H4 (cell line): ENCODE data around the gene L3HYPDH. TPM values are rescaled to one million over a fixed set of nuclear protein-coding genes. Genes with fewer than 3 reads are reported as not detected.
"Not testable (repeated sequence)": the region's sequence is repeated elsewhere in the genome, so short reads cannot be mapped to it uniquely, and the experiment has no call there.

ENCODE experiments used
- DNase-seq: peaks from one replicate; pipeline ENCODE4 v3.0.0-alpha.2; 2015; ENCODE audit warnings: low spot score
- total RNA-seq: library from RNA; depleted of rRNA; stranded (reverse); fragments of >200 nt; shearing (Covaris generic); gene quantifications from 2 replicates; pipeline ENCODE4 v1.2.3, GENCODE V29; 2014

L3HYPDH gene
- total RNA-seq, 1 experiment from 2014 or later: 60.8 TPM

DNA sequence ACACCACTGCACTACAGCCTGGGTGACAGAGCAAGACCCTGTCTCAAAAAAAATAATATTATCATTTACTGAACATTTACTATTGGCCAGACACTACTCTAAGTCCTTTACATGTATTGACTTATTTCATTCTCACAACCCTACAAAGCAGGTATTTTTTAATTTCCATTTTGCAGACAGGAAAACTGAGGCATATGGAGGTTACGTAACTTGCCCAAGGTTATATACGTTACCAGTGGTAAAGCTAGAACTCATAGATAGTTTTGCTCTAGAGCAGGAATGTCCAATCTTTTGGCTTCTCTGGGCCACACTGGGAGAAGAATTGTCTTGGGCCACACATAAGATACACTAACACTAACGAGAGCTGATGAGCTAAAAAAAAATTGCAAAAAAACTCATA, 5.7 kb downstream of the L3HYPDH start:
- no peak for DNase-seq

DNA sequence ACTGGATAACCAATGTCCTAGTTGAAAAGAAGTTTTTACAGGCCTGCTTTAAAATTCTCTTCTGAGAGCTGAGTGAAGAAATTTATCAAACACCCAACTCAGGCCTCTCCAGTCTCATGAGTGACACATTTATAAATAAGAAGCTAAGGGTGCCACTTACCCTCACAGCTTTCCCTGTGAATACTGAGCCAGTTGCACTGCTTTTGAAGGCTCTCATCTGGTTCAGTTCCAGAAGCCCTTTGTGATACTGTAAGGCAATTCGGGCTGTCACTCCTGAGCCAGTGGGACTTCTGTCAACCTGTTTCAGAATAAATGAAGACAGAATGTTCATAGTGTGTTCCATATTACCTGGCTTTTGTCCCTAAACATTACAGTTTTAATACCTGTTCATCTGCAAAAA, 8.5 kb downstream of the L3HYPDH start:
- no peak for DNase-seq

DNA sequence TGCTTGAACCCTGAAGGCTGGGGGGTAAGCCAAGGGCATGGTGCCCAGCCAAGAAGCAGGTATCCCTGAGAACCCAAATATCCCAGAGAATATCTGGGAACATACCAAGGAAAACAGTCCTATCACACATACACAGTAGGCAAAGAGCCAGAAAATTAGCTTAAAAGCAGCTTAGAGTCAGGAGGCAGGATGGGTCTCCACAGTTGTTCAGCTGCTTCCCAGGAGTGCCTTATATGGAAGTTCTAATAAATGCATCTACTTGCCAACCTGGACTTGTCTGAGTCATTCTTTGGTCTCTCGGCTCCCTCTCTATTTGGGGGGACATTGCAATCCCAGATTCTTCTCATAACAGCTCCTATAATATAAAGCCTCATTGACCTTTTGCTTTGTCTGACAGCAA, 10.0 kb downstream of the L3HYPDH start:
- no peak for DNase-seq

DNA sequence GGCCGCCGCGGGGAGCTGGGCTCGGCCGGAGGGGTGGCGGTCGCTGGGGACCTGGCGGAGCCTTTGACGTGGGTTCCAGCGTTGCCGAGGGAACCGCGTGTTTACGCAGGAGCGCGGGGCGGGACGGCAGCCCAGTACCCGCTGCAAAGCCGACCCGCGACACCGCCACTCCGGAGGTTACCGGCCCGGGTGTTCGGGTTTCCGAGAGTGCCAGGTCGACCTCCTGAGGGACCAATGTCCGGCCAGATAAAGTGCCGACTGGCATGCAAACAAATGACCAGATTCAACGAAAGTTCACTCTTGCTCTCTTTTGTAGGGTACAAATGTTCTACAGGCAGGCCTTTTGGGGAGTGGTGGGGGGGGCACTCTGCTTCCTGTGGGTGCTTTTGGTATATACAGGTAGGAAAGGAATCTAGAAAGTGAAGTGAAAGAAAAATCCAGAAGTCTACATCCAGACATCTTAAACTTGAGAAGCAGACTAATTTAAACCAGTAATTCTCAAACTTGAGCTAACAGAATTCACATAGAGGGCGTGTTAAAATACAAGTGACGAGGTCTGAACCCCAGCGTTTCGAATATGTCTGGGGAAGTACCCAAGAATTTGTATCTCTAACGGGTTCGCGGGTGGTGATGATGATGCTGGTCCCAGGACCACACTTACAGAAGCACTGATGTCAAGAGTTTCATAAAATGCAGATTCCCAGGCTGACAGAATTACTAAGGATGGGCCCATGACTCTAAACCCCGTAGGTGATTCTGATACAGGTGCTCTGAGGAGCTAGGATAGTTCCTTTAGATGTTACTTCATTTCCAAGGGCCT, 18.7 kb downstream of the L3HYPDH start, which contains the start of gene GPR135:
Gene GPR135, minus strand, starts transcription at position 65 of the 820 bp plus-strand sequence. CDS start 154 bp downstream, outside the sequence.
- DNase-seq: no peak

DNA sequence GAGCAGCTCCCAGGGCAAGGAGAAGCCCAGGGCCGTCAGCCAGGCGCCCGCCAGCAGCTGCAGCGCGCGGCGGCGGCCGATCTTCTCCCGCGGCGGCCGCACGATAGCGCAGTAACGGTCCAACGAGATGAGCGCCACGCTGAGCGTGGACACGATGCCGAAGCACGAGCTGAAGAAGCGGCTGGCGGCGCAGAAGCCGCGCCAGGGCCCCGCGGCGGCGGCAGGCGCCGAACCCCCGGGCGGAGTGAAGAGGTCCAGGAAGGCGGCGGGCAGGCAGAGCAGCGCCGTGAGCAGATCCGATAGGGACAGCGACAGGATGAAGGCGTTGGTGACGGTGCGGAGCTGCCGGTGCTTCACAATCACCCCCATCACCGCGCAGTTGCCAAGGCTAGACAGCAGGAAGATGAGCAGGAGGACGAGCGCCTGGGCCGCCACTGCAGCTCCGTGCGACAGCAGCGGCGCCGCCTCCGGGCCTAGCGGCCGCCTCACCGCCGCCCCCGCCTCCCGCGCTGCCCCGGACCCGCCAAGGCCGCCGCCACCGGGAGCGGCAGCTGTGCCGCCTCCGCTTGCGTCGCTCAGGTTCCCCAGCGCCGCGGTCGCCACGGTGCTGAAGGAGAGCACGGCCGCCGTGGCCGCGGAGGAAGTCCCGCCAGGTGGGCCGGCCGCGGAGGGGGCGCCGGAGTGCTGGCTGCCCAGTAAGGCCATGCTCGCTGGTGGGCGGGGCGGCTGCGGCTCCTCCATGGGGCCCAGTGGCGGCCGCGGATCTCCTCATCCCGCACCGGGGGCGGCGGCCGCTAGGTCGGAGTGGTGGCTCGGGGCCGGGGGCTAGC, 19.5 kb downstream of the L3HYPDH start:
- DNase-seq: no peak

DNA sequence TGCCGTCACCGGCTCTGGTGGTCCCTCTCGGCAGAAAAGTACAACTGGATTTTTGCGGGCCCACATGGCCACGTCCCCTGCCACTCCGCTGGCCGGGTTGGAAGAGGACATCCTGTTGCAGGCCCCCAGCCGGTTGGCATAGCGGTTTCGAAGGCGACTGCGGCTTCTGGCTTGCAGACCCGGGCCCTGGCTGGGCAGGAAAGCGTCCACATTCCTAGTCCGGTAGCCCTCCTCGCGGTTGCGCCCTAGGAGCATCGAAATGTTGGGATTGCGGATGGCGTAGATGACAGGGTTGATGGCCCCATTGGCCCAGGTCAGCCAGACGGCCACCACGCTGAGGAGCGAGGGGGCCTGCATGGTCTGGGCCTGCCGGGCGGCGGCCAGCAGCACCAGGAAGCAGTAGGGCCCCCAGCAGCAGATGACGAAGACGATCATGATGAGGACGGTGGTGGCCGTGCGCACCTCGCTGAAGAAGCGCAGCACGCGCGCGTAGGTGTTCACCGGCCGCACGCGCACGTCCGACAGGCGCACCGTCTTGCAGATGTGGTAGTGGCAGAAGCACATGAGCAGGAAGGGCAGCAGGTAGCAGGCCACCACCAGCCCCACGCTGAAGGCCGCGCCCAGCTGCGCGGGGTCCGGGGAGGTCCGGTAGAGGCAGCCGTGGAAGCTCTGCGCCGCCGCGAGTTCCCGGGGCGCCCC, 20.3 kb downstream of the L3HYPDH start:
- no peak for DNase-seq

DNA sequence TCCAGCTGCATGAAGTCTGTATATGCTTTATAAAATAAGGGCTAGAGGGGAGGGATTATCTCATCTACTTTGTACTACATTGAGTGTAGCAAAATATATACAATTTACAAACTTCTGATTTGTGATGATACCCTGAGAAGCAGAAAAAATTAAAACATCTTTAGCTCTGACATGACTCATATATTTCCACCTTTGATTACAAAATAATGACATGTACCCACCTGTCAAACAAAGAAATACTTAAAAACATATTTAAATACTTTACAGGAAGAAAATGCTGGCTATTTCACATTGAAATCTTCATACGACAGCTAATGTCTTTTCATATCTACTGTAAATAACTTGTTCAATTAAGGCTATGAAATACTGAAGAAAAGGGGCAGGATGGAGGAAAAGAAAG, 22.3 kb downstream of the L3HYPDH start:
- DNase-seq: no peak

DNA sequence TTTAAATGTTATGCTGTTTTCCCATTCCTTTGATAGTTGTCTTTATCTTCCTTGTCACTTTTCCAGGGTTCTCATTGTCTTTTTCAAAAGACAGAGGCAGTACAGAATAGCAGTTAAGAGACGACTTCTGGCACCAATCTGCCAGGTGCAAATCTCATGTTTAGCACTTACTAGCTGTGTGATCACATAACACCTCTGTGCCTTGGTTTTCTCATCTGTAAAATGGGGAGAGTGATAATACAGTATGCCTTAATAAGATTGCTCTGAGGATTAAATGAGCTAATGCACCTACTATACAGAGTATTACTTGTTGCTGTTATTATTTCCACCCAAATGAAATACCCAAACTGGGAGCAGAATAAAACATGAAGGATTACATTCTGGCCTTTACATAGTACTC, 23.8 kb downstream of the L3HYPDH start:
- no peak for DNase-seq

DNA sequence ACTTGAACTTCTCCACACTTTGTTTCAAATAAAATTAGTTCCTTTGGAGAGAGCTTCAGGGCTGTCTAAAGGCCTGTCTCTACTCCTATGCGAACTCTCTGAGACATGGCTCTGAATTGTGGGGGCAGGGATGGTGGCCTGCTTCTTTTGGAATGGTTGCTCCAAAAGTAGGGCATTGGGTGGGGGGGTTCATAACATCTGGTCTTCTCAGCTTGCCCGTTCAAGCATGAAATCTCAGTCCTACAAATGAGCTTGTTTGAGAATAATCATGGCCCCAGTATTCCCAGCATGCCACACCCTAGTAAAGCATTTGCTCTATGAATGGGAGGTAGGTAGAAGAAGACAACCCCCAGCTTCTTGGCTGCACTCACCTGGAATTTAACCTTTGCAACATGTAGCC, 25.7 kb downstream of the L3HYPDH start:
- DNase-seq: no peak

DNA sequence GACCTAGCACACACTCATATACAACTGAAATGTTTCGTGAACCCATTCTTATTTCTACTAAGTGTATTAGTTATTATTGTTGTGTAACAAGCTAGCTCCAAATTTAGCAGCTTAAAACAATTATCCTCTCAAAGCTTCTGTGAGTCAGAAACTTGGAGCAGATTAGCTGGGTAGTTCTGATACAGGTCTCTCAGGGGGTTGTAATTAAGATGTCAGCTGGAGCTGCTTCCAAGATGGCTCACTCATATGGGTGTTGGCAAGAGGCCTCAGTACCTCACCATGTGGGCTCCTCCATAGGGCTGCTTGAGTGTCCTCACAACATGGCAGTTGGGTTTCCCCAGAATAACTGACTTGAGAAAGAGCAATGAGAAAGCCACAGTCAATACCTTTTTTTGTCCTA, 28.8 kb downstream of the L3HYPDH start:
- no peak for DNase-seq

DNA sequence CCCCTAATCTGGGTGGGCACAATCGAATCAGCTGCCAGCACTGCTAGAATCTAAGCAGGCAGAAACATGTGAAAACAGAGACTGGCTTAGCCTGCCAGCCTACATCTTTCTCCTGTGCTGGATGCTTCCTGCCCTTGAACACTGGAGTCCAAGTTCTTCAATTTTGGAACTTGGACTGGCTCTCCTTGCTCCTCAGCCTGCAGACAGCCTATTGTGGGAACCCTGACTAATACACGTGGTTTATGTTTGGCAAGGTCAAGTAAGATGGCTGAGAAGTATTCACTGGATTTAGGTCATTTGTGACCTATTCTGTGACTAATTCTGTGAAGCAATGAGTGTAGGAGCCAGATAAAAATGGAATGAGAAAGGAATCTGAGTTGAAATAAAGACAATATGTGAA, 30.1 kb downstream of the L3HYPDH start:
- no peak for DNase-seq

DNA sequence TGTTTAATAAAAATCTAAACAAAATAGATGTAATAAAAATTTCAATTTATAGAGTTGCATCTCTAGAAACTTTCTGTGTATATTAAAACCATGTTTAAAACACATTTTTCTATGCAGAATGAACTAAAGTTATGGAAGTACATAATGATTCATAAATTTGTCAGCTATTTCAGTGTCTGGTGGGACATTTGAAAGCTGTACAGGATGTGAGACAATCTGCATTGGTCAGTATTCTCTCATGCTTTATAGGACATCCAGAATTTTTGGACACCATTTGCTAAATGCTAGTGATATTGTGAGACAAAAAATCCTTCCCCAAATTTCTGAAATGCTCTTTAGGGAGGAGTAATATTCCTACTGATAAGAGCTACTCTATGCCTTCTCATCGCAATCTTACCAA, 32.4 kb downstream of the L3HYPDH start:
- DNase-seq: no peak

DNA sequence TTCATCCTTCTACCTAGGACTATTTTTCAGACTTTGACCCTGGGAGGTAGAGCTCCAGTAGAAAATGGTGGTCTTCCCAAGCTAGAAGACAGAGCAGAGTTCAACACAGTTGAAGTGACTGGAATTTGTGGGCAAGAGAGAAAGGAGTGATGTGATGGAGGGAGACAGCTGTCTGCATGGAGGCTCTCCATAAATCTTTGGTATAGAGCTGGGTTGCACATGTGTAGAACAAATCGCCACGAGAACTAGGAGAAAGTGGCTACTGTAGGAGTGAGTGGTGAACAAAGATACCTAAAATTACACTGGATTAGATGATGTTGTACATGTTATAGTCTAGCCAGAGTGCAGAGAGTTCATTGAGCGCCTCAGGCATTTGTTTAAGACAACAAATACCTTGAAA, 33.5 kb downstream of the L3HYPDH start:
- DNase-seq: no peak

DNA sequence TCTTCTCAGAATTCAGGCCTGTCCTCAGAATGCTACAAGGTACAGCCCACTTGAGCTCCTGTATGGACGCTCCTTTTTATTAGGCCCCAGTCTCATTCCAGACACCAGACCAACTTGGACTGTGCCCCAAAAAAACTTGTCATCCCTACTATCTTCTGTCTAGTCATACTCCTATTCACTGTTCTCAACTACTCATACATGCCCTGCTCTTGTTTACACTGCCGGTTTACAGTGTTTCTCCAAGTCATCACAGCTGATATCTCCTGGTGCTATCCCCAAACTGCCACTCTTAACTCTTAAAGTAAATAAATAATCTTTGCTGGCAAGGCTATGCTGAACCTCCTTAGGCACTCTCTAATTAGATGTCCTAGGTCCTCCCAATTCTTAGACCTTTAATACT, 35.5 kb downstream of the L3HYPDH start:
- not testable (repeated sequence) for DNase-seq

DNA sequence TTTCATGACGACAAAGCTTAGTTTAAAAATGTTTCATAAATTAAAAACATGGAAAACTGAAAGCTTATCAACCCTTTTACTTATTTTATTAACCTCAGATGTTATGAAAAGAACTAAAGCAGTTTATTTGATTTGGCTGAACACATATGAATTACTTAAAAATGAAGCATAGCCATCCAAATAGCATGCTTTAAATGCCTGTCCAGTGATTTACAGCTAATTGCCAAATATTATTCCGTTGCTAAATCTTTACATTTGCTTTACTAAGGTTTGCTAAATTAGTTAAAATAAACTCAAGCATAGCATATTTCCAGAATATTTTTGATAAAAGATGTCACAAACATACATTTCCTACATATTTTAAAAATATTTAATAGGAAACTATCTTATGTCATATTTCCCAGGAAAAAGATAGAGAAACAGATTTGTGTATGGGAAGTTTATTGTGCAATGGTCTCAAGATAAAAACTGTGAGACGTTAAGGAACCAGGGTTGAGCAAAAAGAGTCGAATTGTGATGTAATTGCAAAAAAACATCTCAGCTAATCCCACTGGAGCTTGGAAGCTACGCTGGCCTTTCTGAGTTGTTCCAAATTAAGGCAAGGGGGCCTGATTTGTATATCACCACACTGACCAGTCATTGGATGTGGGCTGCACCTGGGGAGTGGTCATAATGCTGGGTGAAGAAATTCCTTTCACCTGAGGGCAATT, 44.8 kb downstream of the L3HYPDH start:
- no peak for DNase-seq

DNA sequence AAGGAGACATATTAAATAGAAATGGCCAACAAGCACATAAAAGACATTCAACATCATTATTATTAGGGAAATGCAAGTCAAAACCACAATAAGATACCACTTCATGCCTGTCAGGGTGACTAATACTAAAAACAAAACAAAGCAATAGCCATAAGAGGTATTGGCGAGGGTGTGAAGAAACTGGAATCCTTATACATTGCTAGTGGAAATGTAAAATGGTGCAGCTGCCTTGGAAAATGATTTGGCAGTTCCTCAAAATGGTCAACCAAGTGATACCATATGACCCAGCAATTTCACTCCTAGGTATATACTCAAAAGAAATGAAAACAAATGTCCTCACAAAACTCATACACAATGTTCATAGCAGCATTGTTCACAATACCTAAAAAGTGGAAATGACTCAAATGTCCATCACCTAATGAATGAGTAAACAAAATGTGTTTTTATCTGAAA, 46.0 kb downstream of the L3HYPDH start:
- no peak for DNase-seq

DNA sequence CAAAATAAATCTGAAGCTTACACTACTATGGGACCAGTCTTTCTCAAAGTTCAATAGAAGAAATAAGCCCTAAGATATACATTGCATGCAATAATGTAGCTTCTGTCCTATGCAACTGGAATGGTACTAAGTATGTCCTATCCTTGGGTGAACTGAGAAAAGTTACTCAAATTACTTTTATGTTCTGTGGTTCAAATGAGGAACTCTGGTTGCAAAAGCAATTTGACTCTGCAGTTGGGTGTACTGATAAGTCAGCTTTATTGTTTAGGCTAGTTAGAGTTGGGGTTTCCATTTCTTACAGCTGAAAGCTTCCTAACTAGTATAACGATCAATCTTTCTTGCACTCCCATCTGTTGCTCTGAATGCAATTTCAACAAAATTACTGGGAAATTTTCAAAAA, 48.2 kb downstream of the L3HYPDH start:
- DNase-seq: no peak

DNA sequence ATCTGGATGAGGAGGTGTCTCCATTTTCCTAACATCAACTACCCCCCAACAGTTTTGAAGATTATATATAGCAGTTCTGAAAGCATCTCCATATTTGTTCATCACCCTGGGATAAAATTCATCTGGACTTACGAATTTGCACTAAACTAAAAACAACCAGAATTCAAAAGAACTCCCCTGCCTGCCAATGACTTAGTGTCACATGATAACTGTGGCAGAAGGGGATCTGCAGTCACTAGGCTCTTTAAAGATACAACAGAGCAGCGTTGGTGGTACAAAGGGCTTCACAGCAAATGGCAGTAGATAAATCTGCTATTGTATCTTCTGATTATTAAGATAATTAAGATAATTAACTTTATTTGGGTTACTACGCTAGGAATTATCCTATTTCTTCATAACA, 49.1 kb downstream of the L3HYPDH start:
- DNase-seq: no peak

DNA sequence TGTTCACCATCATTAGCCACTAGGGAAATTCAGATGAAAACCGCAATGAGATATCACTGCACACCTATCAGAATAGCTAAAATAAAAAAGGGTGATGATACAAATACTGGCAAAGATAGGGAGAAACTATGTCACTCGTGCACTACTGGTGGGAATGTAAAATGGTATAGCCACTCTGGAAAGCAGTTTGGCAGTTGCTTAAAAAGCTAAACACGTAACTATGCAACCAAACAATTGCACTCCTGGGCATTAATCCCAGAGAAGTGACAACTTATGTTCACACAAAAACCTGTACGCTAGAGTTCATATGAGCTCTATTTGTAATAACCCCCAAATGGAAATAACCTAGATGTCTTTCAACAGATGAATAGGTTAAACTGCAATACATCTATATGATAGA, 54.4 kb downstream of the L3HYPDH start:
- DNase-seq: no peak

DNA sequence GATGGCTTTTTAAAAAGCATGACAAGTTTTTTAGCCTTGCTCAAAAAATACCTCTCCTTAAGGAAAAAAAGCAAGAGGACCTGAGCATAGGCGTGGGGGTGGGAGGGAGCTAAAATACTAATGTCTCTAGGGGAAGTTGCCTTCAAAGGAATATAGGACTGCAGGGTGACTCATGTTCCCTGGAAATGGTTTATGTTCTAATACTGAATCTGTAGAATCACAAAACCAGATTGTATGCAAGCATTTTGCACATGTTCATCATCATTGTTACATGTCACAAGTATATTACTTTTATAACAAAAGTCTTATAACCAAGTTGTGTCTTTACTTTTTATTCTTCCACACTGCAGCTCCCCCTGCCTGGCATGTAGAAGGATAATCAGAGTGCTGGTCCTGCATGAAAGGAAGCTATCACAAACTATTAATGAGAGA, 55.6 kb downstream of the L3HYPDH start:
- no peak for DNase-seq
